Umbilical cord (tissue), 2 donors: ENCODE data around the gene BCAR3. TPM values are rescaled to one million over a fixed set of nuclear protein-coding genes. Genes with fewer than 3 reads are reported as not detected.

Experiments
- DNase-seq: peaks from one replicate; pipeline ENCODE4 v3.0.0-alpha.2; 2015; ENCODE audit warnings: low spot score
- total RNA-seq: library from RNA; depleted of rRNA; stranded (reverse); fragments of >200 nt; gene quantifications from one replicate; pipeline ENCODE4 v1.2.3, GENCODE V29; 2014; ENCODE audit warnings: low replicate concordance; ENCODE audit not compliant: insufficient read depth

The BCAR3 gene
- total RNA-seq, 1 donor from 2014 or later: 17.6 TPM

DNA sequence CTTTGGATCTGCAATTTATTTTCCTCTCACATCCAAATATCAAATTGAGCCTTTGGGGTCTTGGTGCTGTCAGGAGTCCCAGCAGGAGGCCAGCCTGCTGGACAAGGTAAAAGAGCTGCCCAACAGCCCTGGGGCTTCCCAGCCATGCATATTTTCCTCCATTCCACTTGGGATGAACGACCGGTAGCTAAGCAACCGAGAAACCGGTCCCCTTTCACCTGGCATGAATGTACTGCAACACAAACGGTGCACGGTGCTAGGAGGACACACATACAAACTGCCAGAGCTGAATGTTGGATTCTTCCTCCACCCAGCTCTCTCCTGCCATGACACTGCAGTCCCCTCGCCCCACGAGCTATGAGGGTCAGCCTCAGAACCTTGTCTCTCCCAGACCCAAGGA, 42.7 kb downstream of the BCAR3 start:
- DNase-seq: no peak

DNA sequence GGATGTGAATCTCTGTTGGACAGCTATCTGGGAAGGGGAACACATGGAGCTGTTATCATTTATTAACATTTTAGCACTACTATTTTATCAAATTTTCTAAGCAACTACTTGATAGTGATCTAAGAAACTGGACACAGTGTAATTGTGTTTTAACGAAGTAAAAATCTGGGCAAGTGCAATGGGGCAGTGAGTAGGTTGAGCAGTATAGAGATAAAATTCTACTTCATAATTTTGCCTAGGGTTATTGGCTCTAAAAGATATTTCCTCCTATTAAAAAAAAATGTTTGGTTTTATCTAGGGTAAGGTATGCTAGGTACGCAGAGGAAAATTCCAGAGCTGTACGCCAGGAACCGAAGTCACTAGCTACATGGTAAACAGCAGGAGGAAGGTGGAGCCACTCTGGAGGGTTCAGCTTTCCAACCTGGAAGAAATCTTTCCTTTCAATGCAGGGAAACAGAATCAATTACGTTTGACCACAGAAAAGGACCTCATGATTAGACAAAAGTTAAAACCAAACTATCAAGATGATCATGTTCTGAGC, 43.3 kb downstream of the BCAR3 start:
- DNase-seq: no peak

DNA sequence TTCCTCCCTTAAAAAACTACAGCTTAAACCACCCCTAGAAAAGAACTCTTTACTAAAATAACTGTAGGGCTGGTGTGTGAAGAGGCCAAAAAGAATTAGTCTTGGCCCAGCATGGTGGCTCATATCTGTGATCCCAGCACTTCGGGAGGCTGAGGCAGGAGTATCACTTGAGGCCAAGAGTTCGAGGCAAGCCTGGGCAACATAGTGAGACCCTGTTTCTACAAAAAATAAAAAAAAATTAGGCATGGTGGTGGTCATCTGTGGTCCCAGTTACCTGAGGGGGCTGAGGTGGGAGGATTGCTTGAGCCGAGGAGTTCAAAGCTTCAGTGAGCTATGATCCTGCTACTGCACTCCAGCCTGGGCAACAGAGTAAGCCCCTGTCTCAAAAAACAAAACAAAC, 44.9 kb downstream of the BCAR3 start:
- no peak for DNase-seq

DNA sequence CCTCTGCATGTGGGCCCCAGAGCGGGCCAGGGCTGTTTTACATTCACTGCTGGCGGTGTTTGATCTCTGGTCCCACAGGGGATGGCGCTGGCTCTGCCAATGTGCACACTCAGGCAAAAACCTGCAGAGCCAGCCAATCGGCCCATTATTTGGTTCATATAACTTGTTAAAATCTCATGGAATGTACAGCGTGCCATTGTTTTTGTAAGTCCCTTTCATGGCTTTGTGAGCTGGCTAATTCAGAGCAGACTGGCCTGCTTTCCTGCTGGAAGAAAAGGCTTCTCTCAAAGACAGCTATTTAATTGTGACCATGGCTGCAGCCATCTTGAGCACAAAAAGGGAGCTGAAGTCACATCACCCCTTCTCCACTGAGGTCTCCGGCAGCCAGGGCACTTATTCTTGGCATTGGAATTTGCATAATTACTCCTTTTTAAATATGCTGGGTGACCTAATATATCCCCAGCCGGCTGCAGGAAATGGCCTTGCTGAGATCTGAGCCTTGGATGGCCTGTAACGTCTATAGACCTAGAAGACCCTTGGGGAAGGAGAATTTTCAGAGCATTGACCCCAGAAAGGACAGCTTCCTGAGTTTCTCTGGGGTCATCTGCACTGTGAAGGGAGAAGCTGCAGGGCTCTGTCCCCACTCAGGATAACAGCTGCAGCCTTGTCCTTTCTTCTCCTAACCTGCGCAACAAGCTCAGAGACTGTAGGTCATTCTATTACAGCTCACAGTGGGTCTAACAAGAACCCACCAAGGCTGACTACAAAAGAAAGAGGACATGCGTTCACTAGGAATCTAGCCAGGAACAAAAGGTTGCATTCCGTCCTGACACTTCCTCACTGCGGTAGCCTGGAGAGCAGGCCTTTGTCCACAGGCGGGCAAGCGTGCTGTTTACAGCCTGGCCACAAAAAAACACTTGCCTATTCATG, 45.8 kb downstream of the BCAR3 start:
- no peak for DNase-seq

DNA sequence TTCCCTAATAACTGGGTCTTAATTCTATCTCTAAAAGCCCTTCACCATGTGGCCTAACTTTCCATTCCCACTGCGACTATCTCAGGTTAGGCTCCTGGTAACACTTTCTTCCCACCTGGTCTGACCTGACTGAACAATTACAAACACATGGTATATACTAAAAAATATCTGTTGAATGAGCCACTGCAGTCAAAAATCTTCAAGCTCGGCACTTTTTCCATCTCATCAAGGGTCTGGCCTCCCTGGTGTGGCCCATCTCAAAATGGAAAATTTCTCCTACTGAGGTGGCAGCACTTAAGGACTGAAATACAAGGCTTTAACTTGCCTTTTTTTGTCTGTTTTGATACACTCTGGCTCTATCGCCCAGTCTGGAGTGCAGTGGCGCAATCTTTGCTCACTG, 48.3 kb downstream of the BCAR3 start:
- no peak for DNase-seq

DNA sequence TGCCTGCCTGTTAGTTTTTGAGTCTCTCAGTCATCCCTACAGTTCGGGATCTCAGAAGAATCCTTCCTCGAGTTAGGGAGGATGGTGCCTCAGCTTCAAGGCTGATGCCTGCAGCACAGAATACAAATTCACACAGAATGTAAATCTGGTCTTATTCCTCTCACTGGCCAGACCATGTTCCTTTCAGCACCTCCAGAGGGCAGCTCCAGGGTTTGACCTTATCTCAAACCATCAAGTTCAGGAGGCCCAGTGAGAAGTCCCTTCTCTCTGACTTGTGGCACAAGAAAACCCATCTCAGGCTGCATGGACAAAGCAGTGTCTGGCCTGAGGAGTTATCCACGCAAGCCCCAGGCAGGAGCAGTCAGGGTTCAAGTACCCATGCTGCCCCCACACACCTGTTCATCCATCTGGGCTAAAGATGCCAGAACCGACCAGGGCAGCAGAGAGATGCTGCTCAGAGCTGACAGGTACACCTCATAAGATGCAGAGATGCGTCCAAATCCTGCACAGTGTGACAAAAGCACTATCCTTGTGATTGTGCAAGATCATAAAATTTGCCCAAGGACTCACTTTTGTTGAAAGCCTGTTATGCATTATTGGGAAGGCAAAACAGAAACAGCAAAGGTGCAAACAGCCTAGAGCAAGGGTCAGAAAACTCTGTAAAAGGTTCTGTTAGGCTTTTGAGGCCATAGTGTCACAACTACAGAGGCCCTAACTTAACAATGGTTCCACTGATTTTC, 49.8 kb downstream of the BCAR3 start:
- no peak for DNase-seq

DNA sequence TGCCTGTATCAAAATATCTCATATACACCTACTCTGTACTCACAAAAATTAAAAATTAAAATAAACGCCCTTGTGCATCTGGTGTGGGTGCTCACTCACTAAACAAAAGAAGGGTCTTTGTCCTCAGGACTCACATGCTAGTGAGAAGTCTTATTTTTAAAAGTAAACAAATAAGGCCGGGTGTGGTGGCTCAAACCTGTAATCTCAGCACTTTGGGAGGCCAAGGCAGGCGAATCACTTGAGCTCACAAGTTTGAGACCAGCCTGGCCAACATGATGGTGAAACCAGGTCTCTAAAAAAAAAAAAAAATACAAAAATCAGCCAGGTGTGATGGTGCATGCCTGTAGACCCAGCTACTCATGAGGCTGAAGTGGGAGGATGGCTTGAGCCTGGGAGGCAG, 51.5 kb downstream of the BCAR3 start:
- no peak for DNase-seq

DNA sequence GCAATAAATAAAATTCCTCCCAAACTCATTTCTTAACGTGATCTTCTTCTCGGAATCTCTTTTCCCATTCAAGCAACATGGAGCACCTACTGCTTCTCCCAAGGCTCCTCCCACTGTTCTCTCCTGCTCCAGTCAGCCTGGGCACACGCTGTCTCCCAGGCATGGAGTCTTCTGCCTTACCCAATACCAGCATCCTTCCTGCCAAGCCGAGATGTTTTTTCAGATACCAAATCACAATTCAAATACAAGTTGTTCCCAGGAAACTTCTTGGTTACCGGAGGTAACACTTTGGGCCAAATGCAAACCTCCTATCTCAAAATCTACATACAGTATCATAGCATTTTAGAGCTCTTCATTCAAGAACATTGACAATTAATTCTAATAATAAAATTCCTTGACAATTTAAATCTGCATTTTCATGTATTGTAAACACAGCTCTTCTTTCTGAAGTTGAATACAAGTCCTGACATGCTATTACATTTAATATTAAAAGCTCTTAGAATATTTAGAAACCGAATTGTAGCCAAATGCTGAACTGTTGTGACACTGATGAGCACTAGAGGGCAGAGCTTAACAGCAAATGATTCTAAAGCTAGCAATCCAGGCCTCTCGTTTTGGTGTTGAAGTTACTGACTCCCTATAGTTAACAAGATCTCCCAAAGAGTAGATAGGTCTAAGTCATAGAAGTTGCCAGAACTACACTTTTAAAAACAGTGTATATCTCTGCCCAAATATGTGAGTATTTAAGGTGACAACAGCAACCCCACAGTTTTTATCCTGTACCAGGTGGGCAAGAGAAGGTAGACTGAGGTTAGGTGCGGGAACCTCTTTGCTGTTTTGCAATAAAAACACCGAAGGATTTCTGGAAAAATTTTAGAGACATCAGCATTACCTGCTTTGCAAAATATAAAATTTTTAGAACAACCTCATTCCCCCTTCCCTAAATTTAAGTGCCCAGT, 52.3 kb downstream of the BCAR3 start:
- peak; percentile 82 for DNase-seq

DNA sequence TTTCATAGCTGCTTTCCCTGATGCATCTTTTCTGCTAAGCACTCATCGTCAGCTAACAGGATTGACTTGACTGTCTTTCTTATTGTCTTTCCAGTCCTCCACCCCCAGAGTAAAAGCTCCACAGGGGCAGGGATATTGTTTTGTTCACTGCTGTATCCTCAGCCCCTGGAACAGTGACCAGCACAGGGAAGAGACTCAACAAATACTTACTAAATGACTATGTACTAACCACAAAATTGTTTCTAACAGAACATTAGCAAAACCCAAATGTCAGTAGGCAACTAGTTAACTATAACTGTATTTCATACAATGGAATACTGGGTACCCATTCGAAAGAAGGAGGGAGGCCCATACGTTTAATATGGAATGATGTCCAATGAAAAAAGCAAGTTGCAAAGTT, 53.0 kb downstream of the BCAR3 start:
- DNase-seq: no peak

DNA sequence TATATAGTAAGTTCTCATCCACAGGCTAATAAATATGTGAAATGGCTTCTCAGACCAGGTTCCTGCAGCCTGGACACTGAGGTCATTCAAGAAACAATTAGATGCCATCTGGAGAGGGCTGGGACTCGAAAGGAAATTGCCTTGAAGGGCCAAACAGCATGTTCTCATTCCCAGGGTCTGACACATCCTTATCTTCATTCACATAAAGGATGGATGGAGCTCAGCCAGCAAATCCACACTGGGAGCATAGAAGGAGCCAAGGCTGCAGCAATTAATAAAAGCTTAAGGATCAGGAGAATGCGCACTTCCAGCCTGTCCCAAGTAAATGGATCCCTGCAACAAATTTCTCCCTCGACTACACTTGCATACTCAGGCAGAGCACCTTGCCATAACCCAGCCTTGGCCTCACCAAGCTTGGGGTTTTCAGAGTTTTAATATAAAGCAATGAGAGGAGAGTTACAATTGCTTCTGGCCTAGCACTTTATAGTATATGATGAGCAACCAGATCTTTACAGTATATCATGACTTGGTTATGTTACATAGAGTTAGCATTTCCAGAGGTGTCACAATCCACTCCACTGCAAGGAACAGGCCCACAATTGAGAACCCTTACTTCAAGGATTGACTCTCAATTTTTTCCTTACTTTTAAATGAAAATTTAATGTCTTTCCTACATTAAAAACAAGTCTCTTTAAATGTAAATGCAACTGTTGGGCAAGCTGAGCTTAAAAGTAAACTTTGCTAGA, 55.9 kb downstream of the BCAR3 start:
- peak; percentile 76 for DNase-seq

DNA sequence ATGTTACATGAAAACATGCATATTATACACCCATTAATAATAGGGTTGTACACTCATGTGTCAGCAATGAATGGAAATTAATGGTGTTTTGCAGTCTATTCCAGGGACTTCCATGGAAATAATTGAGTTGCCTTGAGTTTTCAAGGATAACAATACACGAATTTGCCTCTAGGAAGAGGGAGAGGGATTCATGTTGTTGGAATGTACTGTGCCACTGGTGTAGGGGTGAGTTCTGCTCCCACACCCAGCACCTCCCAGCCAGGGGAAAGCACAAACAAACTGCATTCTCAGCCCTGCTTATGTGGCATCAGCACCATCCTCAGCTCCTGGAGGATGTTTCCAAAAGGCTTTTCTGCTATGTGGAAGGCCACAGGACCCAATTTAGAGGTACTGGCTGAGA, 57.8 kb downstream of the BCAR3 start:
- no peak for DNase-seq

DNA sequence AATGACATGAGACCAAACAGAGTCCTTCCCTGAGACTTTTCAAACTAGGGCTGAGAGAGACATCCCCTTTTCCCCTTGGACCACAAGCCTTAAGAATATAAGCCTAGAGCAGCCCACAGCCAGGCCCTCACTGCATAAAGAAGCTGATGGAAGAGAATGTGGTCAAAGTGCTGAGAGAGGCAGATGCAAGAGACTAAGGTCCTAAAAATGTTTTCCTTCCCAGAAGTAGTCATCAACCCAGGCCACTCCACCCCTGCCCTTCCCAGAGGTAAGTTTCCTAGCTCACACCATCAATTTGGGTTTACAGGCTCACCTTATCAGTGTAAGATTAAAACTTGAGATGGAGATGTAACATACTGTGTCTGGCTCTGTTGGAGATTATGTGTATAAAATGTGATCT, 58.2 kb downstream of the BCAR3 start:
- peak; percentile 79 for DNase-seq

DNA sequence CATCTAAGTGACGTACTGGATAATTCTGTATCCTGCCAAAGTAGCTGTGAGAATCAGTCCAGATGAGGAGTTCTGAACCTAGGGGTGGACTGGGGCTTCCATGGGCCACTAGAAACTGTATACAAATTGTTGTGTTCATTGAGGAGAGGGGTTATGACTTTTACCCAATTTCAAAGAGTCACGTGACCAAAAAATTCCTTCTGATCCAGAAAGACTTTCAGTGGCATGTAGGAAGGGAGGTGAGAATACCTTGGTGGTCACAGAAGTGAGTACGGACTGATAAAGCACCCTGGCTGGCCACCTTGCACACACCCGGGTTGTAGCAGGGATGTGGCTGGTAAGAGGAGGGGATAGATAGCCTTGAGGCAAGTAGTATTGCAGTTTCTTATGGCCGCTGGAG, 60.4 kb downstream of the BCAR3 start:
- DNase-seq: no peak

DNA sequence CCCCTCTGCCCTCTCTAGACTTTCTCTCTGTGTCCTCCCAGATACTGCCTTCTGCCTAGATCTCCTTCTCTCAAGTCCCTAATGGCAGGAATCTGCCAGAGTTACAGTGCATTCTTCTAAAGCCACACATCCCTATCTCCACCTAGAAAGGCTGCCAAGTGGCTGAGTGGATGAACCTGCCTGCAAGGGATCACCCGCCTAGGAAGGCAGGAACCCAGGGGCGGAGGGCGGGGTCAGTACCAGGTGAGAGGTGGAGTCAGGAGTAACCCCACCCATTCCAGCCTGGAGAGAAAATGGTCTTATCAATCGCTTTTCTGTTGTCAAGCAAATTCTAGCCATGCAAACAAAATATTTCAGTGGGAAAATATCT, 60.8 kb downstream of the BCAR3 start:
- DNase-seq: no peak

DNA sequence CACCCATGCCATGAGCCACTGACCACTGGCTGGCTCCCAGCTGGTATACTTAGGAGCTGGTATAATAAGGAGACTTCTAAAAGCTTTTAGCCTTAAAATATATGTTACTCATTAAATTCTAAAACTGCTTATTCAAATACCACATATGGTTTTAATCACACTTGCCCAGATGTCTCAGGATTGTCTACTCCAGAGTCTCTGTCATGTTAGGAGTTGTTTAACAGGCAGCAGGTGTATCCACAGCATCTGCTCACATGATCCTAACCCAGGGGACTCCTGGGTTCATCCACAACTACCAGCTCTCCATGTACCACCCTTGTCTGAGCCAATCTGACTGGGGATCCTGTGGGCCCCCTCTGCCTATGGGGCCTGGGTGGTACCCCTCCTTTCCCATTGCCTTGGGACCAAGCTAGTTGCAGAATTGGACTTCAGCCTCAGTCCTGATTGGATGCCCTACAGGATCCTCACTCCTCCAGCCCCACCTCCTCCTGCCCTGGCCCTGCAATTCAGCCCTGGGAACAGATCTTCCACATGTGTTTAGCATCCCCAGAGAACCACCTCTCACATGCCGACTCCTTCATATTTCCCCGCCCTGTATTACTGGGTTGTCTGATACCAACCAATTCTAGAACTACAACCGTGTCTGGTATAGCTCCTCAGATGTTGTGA, 61.3 kb downstream of the BCAR3 start:
- no peak for DNase-seq

DNA sequence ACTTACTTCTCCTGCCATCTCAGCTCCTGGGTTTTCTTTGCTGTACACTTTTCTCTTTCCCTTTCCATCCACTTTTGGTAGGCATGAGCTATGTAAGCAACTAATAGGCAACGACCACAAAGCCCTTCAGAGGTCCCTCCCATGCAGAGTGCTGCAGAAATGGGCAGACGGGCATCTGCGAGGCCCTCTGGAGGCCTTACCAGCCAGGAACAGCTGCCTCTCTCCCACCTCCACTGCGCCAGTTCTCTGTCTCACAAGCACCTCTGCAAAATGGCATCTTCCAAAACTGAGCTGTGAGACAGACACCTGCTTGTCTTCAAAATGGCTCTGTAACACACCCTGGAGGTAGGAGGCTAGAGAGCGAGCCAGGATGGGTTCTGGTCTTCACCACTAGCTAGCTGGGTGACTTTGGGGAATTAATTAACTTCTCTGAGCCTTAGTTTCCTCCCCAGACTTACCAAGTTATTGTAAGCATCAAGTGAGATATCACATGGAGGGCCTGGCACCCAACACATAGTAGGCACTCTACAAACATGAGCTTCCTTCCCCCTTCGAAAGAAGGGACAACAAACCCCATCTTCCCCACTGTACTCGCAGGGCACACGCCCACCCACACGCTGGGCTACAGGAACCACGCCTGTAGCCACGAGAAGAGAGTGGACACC, 62.0 kb downstream of the BCAR3 start:
- no peak for DNase-seq

DNA sequence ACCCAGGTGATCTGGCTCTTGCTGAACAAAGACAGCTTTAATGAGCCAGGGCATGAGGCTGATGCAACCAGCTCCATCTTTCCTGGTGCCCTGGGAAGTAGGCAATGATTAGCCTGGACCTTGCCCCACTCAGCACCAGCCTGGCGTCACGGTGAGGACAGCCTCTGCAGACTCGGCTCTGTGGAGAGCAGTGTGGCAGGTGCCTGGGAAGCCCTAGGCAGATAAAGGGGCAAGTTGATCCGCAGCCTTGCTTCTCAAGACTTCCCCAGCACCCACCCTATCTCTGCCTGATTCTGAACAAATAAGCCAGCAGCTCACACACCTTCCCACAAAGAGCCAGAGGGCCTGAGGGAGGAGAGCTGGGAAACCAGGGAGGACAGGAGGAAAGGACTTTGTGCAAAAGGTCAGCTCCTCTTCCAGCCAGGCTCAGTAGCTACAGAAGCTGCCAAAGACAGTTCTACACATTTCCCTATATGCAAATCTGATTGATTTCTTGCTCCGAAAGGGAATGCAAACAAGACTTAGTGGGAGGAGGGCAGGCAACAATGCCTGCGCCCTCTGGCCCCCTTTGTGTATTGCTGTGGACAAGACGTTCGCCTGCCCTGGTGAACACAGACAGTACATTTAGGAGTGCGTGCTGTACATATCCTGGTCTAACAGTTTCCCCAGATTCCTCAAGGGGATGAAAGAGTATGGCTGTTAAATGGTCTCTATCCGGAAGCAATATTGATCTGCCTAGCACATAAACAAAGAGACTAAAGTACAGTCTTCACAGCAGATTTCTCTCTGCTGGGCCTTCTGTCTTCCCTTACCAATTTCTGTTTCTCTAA, 63.8 kb downstream of the BCAR3 start:
- no peak for DNase-seq

DNA sequence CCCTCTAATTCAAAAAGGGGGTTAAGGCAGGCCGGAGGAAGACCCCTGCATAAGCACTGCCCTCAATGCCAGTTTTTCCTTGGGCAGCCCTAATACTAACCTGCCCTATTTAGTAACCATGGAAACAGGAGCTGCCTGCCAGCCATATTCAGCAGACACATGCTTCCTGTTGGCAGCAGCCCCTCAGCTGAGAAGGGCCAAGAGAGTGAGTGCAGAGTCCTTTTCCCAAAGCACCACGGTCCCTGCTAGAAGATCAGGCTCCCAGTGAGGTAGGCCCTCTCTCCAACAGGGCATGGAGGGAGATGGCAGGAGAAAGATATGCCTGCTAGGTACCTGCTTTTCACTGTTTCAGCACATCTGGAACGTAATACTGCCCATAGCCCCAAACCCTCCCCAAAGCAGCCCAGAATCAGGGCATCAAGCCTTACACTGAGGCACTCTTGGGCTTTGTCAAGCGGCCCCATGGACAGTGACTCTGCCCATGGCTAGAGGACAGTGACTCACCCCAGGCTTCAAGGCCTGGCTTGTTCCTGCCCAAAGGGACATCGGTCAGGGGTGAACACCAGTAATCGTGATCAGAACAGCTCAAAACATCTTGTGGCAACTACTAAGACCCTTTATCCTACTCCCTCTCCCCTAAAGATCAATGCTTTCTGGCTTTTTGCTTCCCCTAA, 64.5 kb downstream of the BCAR3 start:
- DNase-seq: no peak
